ENCODE measurements around the gene GPR78. TPM values are rescaled to one million over a fixed set of nuclear protein-coding genes. Genes with fewer than 3 reads are reported as not detected.

GPR78 gene
- total RNA-seq, 2 donors from 2014 or later: not detected

DNA sequence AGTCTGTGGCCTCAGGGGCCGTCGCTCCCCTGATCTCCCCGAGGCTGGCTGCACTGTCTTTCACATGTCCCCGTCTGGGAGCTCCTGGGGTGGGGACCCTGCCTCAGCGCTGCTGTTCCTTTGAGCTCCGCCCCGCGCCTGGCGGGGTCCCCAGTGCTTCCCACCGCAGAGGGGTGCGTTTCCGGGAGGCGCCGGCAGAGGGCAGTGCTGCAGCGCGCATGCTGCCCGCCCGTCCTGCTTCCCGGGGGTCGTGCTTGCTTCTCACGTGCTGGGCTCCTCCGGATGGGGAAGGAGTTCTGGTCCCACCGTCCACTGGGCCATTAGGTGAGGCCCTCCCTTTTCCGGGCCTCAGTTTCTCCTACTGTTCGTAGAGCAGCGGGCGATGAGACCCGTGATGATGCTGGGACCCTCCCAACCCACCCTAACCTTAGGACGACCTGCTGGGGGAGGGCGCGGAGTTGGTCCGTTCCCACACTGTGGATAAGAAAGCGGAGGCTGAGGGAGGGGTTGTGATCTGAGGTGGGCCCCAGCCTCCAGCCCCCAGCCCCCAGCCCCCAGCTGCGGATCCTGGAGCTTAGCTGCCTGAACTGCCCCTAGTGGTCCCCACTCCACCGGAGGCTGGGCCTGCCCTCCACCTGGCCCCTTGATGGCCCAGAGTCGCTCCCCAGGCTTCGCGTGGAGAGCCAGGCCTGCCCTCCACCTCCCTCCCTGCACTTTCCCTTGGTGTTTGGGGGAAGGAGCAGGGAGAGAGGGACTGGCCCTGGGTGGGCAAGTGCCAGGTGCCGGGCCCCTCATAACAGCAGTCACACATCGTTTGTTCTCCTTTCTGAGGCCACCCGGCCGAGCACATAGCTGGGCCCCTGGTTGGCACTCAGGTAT, 27.6 kb downstream of the GPR78 start:
- Histone ChIP-seq H3K27me3 (peaks cover 0 to 7% of the 10 kb centered on the region in 2 donors), H3K36me3 (replicated peaks in 1 of 2; ENCODE audit: insufficient read depth in 1 of 2, low read depth in 2 of 2) (no peaks in the 10 kb centered on the region), H3K27ac (no peak overlapping the region), H3K4me3 (no peak overlapping the region), H3K9me3 (no peaks in the 10 kb centered on the region), H3K4me1 (no peaks in the 10 kb centered on the region)
- ATAC-seq: peak; percentile 15
- DNase-seq: peak in 3 of 4 donors; percentile 35 to 52 (median 44)
- 12 to 30% methylated on average over 10 to 42 of the region's 42 CpGs for WGBS, 2 donors
- intact Hi-C loops (cut with DNase I): loop anchor here (10.0 kb wide), 2 partner anchors 277 to 307 kb away; no protein-coding TSS in a partner anchor
- TF ChIP-seq, protein P1, sequence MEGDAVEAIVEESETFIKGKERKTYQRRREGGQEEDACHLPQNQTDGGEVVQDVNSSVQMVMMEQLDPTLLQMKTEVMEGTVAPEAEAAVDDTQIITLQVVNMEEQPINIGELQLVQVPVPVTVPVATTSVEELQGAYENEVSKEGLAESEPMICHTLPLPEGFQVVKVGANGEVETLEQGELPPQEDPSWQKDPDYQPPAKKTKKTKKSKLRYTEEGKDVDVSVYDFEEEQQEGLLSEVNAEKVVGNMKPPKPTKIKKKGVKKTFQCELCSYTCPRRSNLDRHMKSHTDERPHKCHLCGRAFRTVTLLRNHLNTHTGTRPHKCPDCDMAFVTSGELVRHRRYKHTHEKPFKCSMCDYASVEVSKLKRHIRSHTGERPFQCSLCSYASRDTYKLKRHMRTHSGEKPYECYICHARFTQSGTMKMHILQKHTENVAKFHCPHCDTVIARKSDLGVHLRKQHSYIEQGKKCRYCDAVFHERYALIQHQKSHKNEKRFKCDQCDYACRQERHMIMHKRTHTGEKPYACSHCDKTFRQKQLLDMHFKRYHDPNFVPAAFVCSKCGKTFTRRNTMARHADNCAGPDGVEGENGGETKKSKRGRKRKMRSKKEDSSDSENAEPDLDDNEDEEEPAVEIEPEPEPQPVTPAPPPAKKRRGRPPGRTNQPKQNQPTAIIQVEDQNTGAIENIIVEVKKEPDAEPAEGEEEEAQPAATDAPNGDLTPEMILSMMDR (IDR thresholded peaks at IDR 0.05): peak; percentile 62 to 98 (median 79)
- TF ChIP-seq POLR2A (IDR thresholded peaks at IDR 0.05): no peak

DNA sequence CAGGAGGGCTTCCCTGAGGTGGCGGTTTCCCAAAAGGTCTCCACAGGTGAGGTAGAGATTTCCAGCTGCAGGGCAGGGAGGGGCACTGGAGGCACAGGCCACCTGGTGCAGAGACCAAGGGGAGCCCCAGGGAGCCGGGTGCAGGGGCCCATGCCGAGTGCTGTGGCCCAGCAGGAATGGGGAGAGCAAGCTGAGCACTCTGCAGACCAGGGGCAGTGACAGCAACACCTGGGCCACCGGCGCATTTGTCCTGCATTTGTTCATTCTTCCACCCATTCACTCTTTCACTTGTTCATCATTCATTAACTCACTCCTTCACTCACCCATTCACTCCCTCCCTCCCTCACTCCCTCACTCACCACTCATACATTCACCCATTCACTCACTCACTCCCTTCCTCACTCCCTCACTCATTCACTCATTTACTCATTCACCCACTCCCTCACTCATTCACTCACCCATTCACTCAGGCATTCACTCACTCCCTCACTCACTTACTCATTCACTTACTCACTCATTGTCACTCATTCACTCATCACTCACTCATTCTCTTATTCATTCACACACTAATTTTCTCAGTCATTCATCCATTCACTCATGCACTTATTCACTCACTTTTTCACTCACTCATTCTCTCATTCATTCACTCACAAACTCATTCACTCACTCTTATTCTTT, 28.7 kb downstream of the GPR78 start:
- TF ChIP-seq, protein P1 (IDR thresholded peaks at IDR 0.05): no peak
- TF ChIP-seq POLR2A (IDR thresholded peaks at IDR 0.05): no peak
- ATAC-seq (no peak), DNase-seq (no peak)
- no peaks in the 10 kb centered on the region for H3K9me3 ChIP-seq
- H3K27ac ChIP-seq: no peak overlapping the region
- H3K4me3 ChIP-seq: no peak overlapping the region
- peaks cover 0 to 7% of the 10 kb centered on the region in 2 donors for H3K27me3 ChIP-seq
- H3K36me3 ChIP-seq (replicated peaks in 1 of 2; ENCODE audit: insufficient read depth in 1 of 2, low read depth in 2 of 2): no peaks in the 10 kb centered on the region
- WGBS, 2 donors: 58 to 68% methylated on average over 5 of the region's 5 CpGs
- no peaks in the 10 kb centered on the region for H3K4me1 ChIP-seq
- intact Hi-C loops (cut with DNase I): loop anchor here (10.0 kb wide), 2 partner anchors 276 to 306 kb away; no protein-coding TSS in a partner anchor

DNA sequence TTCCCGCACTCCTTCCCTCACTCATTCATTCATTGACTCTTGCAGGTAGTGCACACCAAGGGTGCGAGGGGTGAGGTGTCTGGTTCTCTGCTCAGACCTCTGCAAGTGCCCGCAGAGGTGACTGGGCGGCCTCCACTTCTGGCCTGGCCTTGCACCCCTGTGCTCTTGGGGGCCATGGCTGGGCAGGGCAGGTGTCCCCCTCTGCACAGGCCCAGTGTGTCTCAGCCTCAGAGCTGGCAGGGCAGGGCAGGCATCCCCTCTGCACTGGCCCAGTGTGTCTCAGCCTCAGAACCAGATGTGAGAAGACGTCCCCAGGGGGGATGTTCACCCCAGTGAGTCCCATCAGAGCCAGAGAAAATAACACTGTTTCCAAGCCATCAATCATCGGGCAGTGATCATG, 29.2 kb downstream of the GPR78 start:
- 71 to 73% methylated on average over 4 to 6 of the region's 6 CpGs for WGBS, 2 donors
- Histone ChIP-seq H3K27ac (no peak overlapping the region), H3K4me1 (no peaks in the 10 kb centered on the region), H3K36me3 (replicated peaks in 1 of 2; ENCODE audit: insufficient read depth in 1 of 2, low read depth in 2 of 2) (no peaks in the 10 kb centered on the region), H3K9me3 (no peaks in the 10 kb centered on the region), H3K4me3 (no peak overlapping the region), H3K27me3 (peaks cover 0 to 7% of the 10 kb centered on the region in 2 donors)
- ATAC-seq: no peak
- no peak for DNase-seq
- intact Hi-C loops (cut with DNase I): loop anchor here (10.0 kb wide), 2 partner anchors 275 to 305 kb away; no protein-coding TSS in a partner anchor
- TF ChIP-seq, protein P1 (IDR thresholded peaks at IDR 0.05): no peak
- TF ChIP-seq POLR2A (IDR thresholded peaks at IDR 0.05): no peak

DNA sequence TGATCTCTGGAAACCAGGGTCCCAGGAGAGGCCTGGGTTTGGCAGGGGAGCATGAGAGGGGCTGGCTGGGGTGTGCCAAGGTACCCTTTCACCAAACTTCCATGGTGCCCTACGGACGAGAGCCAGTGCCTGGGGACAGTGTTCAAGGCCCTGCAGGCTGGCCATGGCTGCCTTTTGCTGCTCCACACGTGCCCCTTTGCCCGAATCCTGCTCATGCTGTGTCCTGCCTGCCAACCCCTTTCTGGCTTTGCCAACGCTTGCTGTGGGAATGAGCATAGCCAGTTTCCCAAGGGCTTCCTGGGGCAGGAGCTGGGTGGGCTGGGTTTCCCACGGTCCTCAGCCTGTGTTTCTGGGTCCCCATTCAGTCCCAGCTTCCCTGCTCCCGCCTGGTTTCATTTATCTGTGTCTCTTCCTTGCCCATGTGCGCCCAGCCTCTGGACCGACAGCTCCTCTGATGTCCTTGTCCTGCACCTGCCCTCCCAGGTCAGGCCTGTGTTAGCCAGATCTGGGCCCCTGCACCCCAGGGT, 29.7 kb downstream of the GPR78 start:
- intact Hi-C loops (cut with DNase I): loop anchor here (10.0 kb wide), 2 partner anchors 275 to 305 kb away; no protein-coding TSS in a partner anchor
- no peak for TF ChIP-seq POLR2A (IDR thresholded peaks at IDR 0.05)
- TF ChIP-seq, protein P1 (IDR thresholded peaks at IDR 0.05): no peak

More for the DNA sequence above, 29.7 kb downstream of the GPR78 start:
- ATAC-seq (no peak), DNase-seq (no peak)
- 59 to 61% methylated on average over 8 to 9 of the region's 9 CpGs for WGBS, 2 donors
- H3K9me3 ChIP-seq: no peaks in the 10 kb centered on the region
- no peaks in the 10 kb centered on the region for H3K36me3 ChIP-seq (replicated peaks in 1 of 2; ENCODE audit: insufficient read depth in 1 of 2, low read depth in 2 of 2)
- H3K4me3 ChIP-seq: no peak overlapping the region
- H3K27me3 ChIP-seq: peaks cover 0 to 7% of the 10 kb centered on the region in 2 donors
- no peaks in the 10 kb centered on the region for H3K4me1 ChIP-seq
- no peak overlapping the region for H3K27ac ChIP-seq
